Neural progenitor cell (in vitro differentiated cells): ENCODE results near the gene PRCD. TPM values are rescaled to one million over a fixed set of nuclear protein-coding genes. Genes with fewer than 3 reads are reported as not detected.
"Not testable (repeated sequence)": the region's sequence is repeated elsewhere in the genome, so short reads cannot be mapped to it uniquely, and the experiment has no call there.

Experiments
- DNase-seq: peaks from one replicate; pipeline ENCODE4 v3.0.0-alpha.2; 2016; ENCODE audit warnings: low spot score
- H2AFZ ChIP-seq: fragments of 200-600 bp; sonication (generic); replicated peaks from 2 replicates; pipeline ENCODE4 v1.6.1; 2016; ENCODE audit warnings: antibody characterized with exemption
- H3F3A ChIP-seq: fragments of 200-600 bp; sonication (generic); 2 replicates; pipeline ENCODE4 v1.6.1; 2016; ENCODE audit warnings: antibody characterized with exemption, low read depth
- H3K27ac ChIP-seq: fragments of 200-600 bp; sonication (generic); 2 replicates; pipeline ENCODE4 v1.5.1; 2016; ENCODE audit warnings: mild to moderate bottlenecking
- H3K27me3 ChIP-seq: fragments of 200-600 bp; sonication (generic); 2 replicates; pipeline ENCODE4 v1.6.1; 2016; ENCODE audit warnings: mild to moderate bottlenecking, moderate library complexity
- H3K36me3 ChIP-seq: fragments of 200-600 bp; sonication (generic); 2 replicates; pipeline ENCODE4 v1.5.1; 2016
- H3K4me1 ChIP-seq: fragments of 200-600 bp; sonication (generic); 2 replicates; pipeline ENCODE4 v1.6.1; 2016; ENCODE audit warnings: mixed run types
- H3K4me2 ChIP-seq: fragments of 200-600 bp; sonication (generic); 2 replicates; pipeline ENCODE4 v1.6.1; 2016
- H3K4me3 ChIP-seq: fragments of 200-600 bp; sonication (generic); 2 replicates; pipeline ENCODE4 v1.5.1; 2016
- H3K79me2 ChIP-seq: fragments of 200-600 bp; sonication (generic); 2 replicates; pipeline ENCODE4 v1.6.1; 2016; ENCODE audit warnings: low read depth
- H3K9ac ChIP-seq: fragments of 200-600 bp; sonication (generic); 2 replicates; pipeline ENCODE4 v1.6.1; 2016
- H3K9me3 ChIP-seq: fragments of 200-600 bp; sonication (generic); 2 replicates; pipeline ENCODE4 v1.5.1; 2016; ENCODE audit warnings: low read depth
- H4K20me1 ChIP-seq: fragments of 200-600 bp; sonication (generic); 2 replicates; pipeline ENCODE4 v1.6.1; 2016; ENCODE audit warnings: low read depth
- H3K27ac Mint-ChIP-seq: 3 replicates; pipeline ENCODE4 v1.8.0; 2021; ENCODE audit warnings: mixed read lengths
- H3K27me3 Mint-ChIP-seq: 2 replicates; pipeline ENCODE4 v1.8.0; 2022; ENCODE audit warnings: low read depth, mild to moderate bottlenecking, inconsistent platforms, moderate library complexity, mixed read lengths; ENCODE audit not compliant: insufficient read depth
- H3K36me3 Mint-ChIP-seq: 3 replicates; pipeline ENCODE4 v1.8.0; 2021; ENCODE audit warnings: mixed read lengths
- H3K4me1 Mint-ChIP-seq: 3 replicates; pipeline ENCODE4 v1.8.0; 2021; ENCODE audit warnings: mixed read lengths
- H3K4me3 Mint-ChIP-seq: 3 replicates; pipeline ENCODE4 v1.8.0; 2021; ENCODE audit warnings: mild to moderate bottlenecking, moderate library complexity, mixed read lengths
- H3K9me3 Mint-ChIP-seq: 3 replicates; pipeline ENCODE4 v1.8.0; 2020; ENCODE audit warnings: mixed read lengths
- CTCF ChIP-seq: fragments of 200-600 bp; sonication (generic); IDR thresholded peaks from 2 replicates; pipeline ENCODE4 v1.5.1; 2017; ENCODE audit warnings: antibody characterized with exemption, mild to moderate bottlenecking
- EZH2 ChIP-seq: fragments of 200-600 bp; sonication (generic); IDR thresholded peaks from 2 replicates; pipeline ENCODE4 v1.6.1; 2017; ENCODE audit warnings: antibody characterized with exemption, mild to moderate bottlenecking, moderate library complexity
- EZH2phosphoT487 ChIP-seq: fragments of 200-600 bp; sonication (generic); IDR thresholded peaks from 2 replicates; pipeline ENCODE4 v1.6.1; 2017; ENCODE audit warnings: antibody characterized with exemption
- total RNA-seq: library from RNA; depleted of rRNA; stranded (reverse); fragments of >200 nt; gene quantifications from 2 replicates; pipeline ENCODE4 v1.2.3, GENCODE V29; 2015; ENCODE audit warnings: low replicate concordance

The PRCD gene
- total RNA-seq, 1 donor from 2014 or later, result not detected

DNA sequence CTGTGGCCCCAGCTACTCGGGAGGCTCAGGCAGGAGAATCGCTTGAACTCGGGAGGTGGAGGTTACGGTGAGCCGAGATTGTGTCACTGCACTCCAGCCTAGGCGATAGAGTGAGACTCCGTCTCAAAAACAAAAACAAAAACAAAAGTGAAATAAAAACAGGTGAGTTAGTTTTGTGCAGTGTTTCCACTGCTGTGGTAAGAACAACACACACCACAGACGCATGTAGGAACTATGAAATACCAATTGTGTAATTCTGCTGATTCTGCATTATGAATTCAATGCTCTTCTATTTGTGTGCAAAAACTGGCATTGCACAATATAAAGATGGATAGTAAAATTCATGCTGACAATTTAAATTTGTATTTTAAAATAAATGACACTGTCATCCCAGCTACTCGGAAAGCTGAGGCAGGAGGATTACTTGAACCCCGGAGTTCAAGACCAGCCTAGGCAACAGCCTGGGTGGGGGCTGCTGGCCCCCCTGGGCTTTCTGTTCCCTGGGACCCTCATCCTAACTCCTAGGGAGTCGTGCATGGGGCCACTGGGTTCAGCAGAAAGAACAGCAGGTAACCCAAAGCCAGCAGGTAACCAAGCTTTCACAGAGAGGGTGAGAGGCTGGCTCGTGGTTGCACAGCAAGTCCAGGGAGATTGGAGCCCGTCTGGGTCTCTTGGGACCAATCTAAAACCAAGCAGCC, 28.0 kb upstream of the PRCD start:
- no peaks in the 10 kb centered on the region for H3K9me3 Mint-ChIP-seq
- H3K27ac Mint-ChIP-seq, result no peak overlapping the region
- Histone ChIP-seq H4K20me1 (no peaks in the 10 kb centered on the region), H3K4me1 (no peaks in the 10 kb centered on the region), H3K4me3 (no peak overlapping the region), H3K27ac (no peak overlapping the region), H3K4me2 (no peak overlapping the region), H2AFZ (no peak overlapping the region), H3F3A (peaks cover 5% of the 10 kb centered on the region), H3K36me3 (no peaks in the 10 kb centered on the region), H3K9ac (no peak overlapping the region), H3K27me3 (peaks cover 16% of the 10 kb centered on the region), H3K9me3 (no peaks in the 10 kb centered on the region), H3K79me2 (no peaks in the 10 kb centered on the region)
- no peaks in the 10 kb centered on the region for H3K36me3 Mint-ChIP-seq
- H3K4me3 Mint-ChIP-seq, result no peak overlapping the region
- H3K27me3 Mint-ChIP-seq, result peaks cover 9% of the 10 kb centered on the region
- DNase-seq, result no peak
- TF ChIP-seq EZH2phosphoT487, result no peak
- no peak for TF ChIP-seq EZH2
- no peak for TF ChIP-seq CTCF
- H3K4me1 Mint-ChIP-seq, result peaks cover 19% of the 10 kb centered on the region

- H3K36me3 ChIP-seq, result no peaks in the 10 kb centered on the region
- H3K4me1 Mint-ChIP-seq, result peaks cover 19% of the 10 kb centered on the region
- H3F3A ChIP-seq, result peaks cover 5% of the 10 kb centered on the region
Observed at GRCh38 chr17:76512366-76513305, 27.2 kb upstream of the PRCD start.

DNA sequence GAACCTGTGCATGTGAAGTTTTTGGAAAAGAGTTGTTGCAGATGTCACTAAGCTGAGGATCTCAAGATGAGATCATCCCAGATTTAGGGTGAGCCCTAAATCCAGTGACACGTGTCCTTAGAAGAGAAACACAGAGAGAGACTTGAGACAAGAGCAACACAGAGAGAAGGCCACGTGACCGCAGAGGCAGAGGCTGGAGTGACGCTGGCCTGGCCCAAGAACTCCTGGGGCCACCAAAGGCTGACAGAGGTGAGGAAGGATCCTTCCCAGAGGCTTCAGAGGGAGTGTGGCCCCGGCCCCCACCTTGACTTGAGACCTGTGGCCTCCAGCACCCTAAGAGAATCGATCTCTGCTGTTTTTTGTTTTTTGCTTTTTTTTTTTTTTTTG, 26.5 kb upstream of the PRCD start:
- no peaks in the 10 kb centered on the region for H4K20me1 ChIP-seq

More at GRCh38 chr17:76512366-76513305, 27.2 kb upstream of the PRCD start:
- Histone ChIP-seq H3K4me2 (no peak overlapping the region), H3K9me3 (no peaks in the 10 kb centered on the region), H3K4me1 (no peaks in the 10 kb centered on the region), H3K4me3 (no peak overlapping the region), H2AFZ (no peak overlapping the region), H3K27ac (no peak overlapping the region), H4K20me1 (no peaks in the 10 kb centered on the region), H3K9ac (no peak overlapping the region), H3K79me2 (no peaks in the 10 kb centered on the region), H3K27me3 (peaks cover 9% of the 10 kb centered on the region)
- Mint-ChIP-seq H3K9me3 (no peaks in the 10 kb centered on the region), H3K27me3 (peaks cover 10% of the 10 kb centered on the region), H3K36me3 (no peaks in the 10 kb centered on the region), H3K27ac (no peak overlapping the region), H3K4me3 (no peak overlapping the region)
- no peak for TF ChIP-seq EZH2phosphoT487
- TF ChIP-seq EZH2, result no peak
- no peak for TF ChIP-seq CTCF
- DNase-seq, result no peak

GRCh38 chr17:76514355-76514754, 25.5 kb upstream of the PRCD start:
- H3F3A ChIP-seq, H3K4me3 ChIP-seq, H3K27me3 ChIP-seq, H3K4me2 ChIP-seq, H4K20me1 ChIP-seq, H3K27ac Mint-ChIP-seq, DNase-seq, H3K9me3 Mint-ChIP-seq, H3K9me3 ChIP-seq, H3K9ac ChIP-seq, H3K27ac ChIP-seq, H3K4me3 Mint-ChIP-seq, H3K36me3 ChIP-seq, H2AFZ ChIP-seq, H3K36me3 Mint-ChIP-seq, H3K79me2 ChIP-seq, H3K4me1 ChIP-seq: not testable (repeated sequence)
- H3K27me3 Mint-ChIP-seq, result peaks cover 11% of the 10 kb centered on the region
- H3K4me1 Mint-ChIP-seq, result peaks cover 19% of the 10 kb centered on the region

More for the DNA sequence above, 26.5 kb upstream of the PRCD start:
- no peaks in the 10 kb centered on the region for H3K4me1 ChIP-seq
- no peak overlapping the region for H3K4me3 ChIP-seq
- no peak for DNase-seq
- peaks cover 19% of the 10 kb centered on the region for H3K4me1 Mint-ChIP-seq
- H3K27me3 ChIP-seq, result peaks cover 2% of the 10 kb centered on the region
- no peak overlapping the region for H3K27ac Mint-ChIP-seq
- H3K79me2 ChIP-seq, result no peaks in the 10 kb centered on the region
- no peak overlapping the region for H2AFZ ChIP-seq
- no peaks in the 10 kb centered on the region for H3K36me3 Mint-ChIP-seq
- H3K4me2 ChIP-seq, result no peak overlapping the region
- H3K27me3 Mint-ChIP-seq, result peaks cover 7% of the 10 kb centered on the region
- H3K9ac ChIP-seq, result no peak overlapping the region
- TF ChIP-seq EZH2phosphoT487 (no peak), EZH2 (no peak), CTCF (no peak)
- H3K9me3 Mint-ChIP-seq, result no peaks in the 10 kb centered on the region
- H3K27ac ChIP-seq, result no peak overlapping the region
- no peaks in the 10 kb centered on the region for H3K36me3 ChIP-seq
- H3K9me3 ChIP-seq, result no peaks in the 10 kb centered on the region
- H3K4me3 Mint-ChIP-seq, result no peak overlapping the region
- H3F3A ChIP-seq, result peaks cover 5% of the 10 kb centered on the region
